ENCODE measurements around the gene KIF6.
A peak's percentile ranks its signal among the peaks of the same experiment; 100 is the strongest.

KIF6 gene

GRCh38 chr6:39303425-39304153, 421.6 kb downstream of the KIF6 start:
- no peaks in the 10 kb centered on the region for H3K36me3 ChIP-seq (ENCODE audit: control insufficient read depth, insufficient read depth, low read length)
- peaks cover 3% of the 10 kb centered on the region for H3K27me3 ChIP-seq (ENCODE audit: control insufficient read depth, insufficient read depth, low read length)
- no peak overlapping the region for H3K4me3 ChIP-seq (ENCODE audit: low read length)
- H3K4me1 ChIP-seq (ENCODE audit: control insufficient read depth, insufficient read depth, low read length): no peaks in the 10 kb centered on the region
- no peak overlapping the region for H3K27ac ChIP-seq (ENCODE audit: low read depth, low read length)
- no peak overlapping the region for H3K9ac ChIP-seq (ENCODE audit: low read length)

DNA sequence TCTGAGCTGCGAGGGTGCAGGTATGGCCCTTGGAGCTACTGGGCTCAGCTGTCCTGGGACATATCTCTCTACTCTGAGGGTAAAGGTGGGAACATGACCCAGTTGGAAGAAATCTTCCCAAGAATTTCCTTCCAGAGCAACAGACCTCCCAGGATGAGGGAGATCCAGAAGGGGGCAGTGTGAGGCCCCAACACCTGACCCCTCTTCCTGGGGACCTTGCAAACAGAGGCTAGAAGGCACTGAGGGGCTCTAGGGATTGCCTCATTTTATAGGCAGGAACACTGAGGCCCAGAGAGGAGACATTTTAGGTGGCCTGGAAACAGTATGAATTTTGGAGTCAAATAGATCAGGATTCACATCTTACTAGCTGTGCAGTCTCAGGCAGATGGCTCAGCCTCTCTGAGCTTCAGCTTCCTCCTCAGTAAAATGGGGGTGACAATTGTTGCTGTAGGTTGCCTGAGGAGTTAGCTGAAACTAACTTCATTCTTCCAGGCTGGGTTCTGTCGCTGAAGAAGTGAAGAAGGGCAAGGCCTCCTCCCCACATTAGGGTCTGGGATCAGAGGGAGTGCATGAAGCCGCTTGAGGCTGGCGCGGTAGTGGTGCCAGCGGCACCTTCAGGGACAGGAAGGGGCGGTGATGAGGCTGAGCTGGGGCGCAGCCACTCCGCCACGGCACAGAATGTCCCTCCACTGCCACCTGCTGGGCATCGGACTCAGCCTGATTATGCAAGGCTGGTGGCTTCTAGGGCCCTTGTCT, 422.4 kb downstream of the KIF6 start:
- Histone ChIP-seq H3K27me3 (ENCODE audit: control insufficient read depth, insufficient read depth, low read length) (peaks cover 3% of the 10 kb centered on the region), H3K9ac (ENCODE audit: low read length) (no peak overlapping the region), H3K27ac (ENCODE audit: low read depth, low read length) (no peak overlapping the region), H3K4me3 (ENCODE audit: low read length) (peak overlapping the region; percentile 50), H3K36me3 (ENCODE audit: control insufficient read depth, insufficient read depth, low read length) (no peaks in the 10 kb centered on the region), H3K4me1 (ENCODE audit: control insufficient read depth, insufficient read depth, low read length) (no peaks in the 10 kb centered on the region)

- Histone ChIP-seq H3K4me1 (ENCODE audit: control insufficient read depth, insufficient read depth, low read length) (no peaks in the 10 kb centered on the region), H3K9ac (ENCODE audit: low read length) (no peak overlapping the region), H3K4me3 (ENCODE audit: low read length) (no peak overlapping the region), H3K27ac (ENCODE audit: low read depth, low read length) (no peak overlapping the region), H3K27me3 (ENCODE audit: control insufficient read depth, insufficient read depth, low read length) (peaks cover 3% of the 10 kb centered on the region), H3K36me3 (ENCODE audit: control insufficient read depth, insufficient read depth, low read length) (no peaks in the 10 kb centered on the region)
These were observed 423.2 kb downstream of the KIF6 start for GRCh38 chr6:39302011-39302410.

DNA sequence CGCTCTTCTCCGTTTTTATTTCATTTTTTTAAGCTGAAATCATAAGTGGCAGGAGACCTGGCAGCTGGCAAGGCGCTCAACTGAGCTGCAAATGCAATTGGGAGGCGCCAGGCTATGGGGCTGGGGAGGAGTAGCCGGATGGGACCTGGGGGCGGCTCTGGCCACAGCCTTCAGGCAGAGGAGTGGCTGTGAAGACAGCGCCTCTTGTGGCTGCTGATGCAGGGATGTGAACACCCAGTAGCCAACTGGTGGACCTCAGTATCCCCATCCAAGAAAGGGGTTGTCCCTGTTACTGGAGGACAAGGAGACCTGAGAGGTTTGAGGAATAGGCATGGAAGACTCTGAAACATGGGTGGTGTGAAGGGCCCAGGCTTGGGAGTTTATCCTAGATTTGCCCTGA, 423.6 kb downstream of the KIF6 start:
- H3K27ac ChIP-seq (ENCODE audit: low read depth, low read length): no peak overlapping the region
- no peak overlapping the region for H3K9ac ChIP-seq (ENCODE audit: low read length)
- H3K4me1 ChIP-seq (ENCODE audit: control insufficient read depth, insufficient read depth, low read length): no peaks in the 10 kb centered on the region

GRCh38 chr6:39300739-39301138, 424.5 kb downstream of the KIF6 start:
- peaks cover 3% of the 10 kb centered on the region for H3K27me3 ChIP-seq (ENCODE audit: control insufficient read depth, insufficient read depth, low read length)
- H3K4me3 ChIP-seq (ENCODE audit: low read length): no peak overlapping the region
- no peak overlapping the region for H3K27ac ChIP-seq (ENCODE audit: low read depth, low read length)
- no peak overlapping the region for H3K9ac ChIP-seq (ENCODE audit: low read length)
- no peaks in the 10 kb centered on the region for H3K4me1 ChIP-seq (ENCODE audit: control insufficient read depth, insufficient read depth, low read length)
- no peaks in the 10 kb centered on the region for H3K36me3 ChIP-seq (ENCODE audit: control insufficient read depth, insufficient read depth, low read length)

More for the DNA sequence above, 423.6 kb downstream of the KIF6 start:
- Histone ChIP-seq H3K27me3 (ENCODE audit: control insufficient read depth, insufficient read depth, low read length) (peaks cover 3% of the 10 kb centered on the region), H3K4me3 (ENCODE audit: low read length) (no peak overlapping the region), H3K36me3 (ENCODE audit: control insufficient read depth, insufficient read depth, low read length) (no peaks in the 10 kb centered on the region)

DNA sequence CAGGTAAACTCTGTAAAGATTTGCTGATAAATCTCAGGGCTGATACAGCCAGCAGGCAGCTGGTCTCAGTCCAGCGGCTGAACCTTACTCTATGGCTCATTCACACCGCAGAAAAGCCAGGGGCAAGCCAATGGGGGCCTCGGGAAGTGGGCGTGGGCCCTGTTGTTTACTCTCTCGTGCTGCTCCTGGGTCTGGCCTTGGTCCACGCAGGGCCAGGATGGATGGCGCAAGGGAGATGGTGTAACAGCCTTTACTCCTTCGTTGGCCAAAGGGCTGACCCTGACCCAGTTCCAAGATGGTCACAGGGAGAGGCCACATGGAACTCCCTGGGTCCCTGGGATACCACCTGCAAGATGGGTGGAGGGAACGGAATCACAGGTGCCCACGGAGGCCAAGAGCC, 427.1 kb downstream of the KIF6 start:
- peaks cover 3% of the 10 kb centered on the region for H3K27me3 ChIP-seq (ENCODE audit: control insufficient read depth, insufficient read depth, low read length)
- no peak overlapping the region for H3K4me3 ChIP-seq (ENCODE audit: low read length)
- H3K4me1 ChIP-seq (ENCODE audit: control insufficient read depth, insufficient read depth, low read length): no peaks in the 10 kb centered on the region
- H3K9ac ChIP-seq (ENCODE audit: low read length): no peak overlapping the region
- no peak overlapping the region for H3K27ac ChIP-seq (ENCODE audit: low read depth, low read length)
- no peaks in the 10 kb centered on the region for H3K36me3 ChIP-seq (ENCODE audit: control insufficient read depth, insufficient read depth, low read length)

- Histone ChIP-seq H3K36me3 (ENCODE audit: control insufficient read depth, insufficient read depth, low read length) (no peaks in the 10 kb centered on the region), H3K27ac (ENCODE audit: low read depth, low read length) (no peak overlapping the region), H3K4me1 (ENCODE audit: control insufficient read depth, insufficient read depth, low read length) (no peaks in the 10 kb centered on the region), H3K27me3 (ENCODE audit: control insufficient read depth, insufficient read depth, low read length) (no peaks in the 10 kb centered on the region), H3K4me3 (ENCODE audit: low read length) (no peak overlapping the region), H3K9ac (ENCODE audit: low read length) (no peak overlapping the region)
These were observed 428.2 kb downstream of the KIF6 start for GRCh38 chr6:39296745-39297640.

GRCh38 chr6:39295611-39296011, 429.6 kb downstream of the KIF6 start:
- Histone ChIP-seq H3K4me3 (ENCODE audit: low read length) (no peak overlapping the region), H3K36me3 (ENCODE audit: control insufficient read depth, insufficient read depth, low read length) (no peaks in the 10 kb centered on the region), H3K4me1 (ENCODE audit: control insufficient read depth, insufficient read depth, low read length) (no peaks in the 10 kb centered on the region), H3K9ac (ENCODE audit: low read length) (no peak overlapping the region), H3K27ac (ENCODE audit: low read depth, low read length) (no peak overlapping the region), H3K27me3 (ENCODE audit: control insufficient read depth, insufficient read depth, low read length) (no peaks in the 10 kb centered on the region)

DNA sequence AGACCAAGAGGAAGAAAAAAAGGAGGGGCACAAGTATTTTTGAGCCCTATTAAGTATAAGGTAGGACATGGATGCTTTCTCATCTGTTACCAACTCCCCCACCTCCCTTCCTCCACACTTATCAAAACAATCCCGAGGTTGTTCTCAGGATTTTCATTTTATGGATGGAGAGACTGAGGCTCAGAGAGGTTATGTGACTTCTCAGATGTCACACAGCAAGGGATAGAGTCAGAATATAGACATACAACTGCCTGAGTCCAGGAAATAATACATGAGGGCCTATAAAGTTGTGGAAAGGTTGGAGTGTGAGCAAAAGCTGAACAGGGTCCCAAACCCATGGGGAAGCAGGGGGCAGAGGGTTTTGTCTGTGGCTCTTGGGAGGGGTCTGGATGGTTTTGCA, 430.3 kb downstream of the KIF6 start:
- no peak overlapping the region for H3K4me3 ChIP-seq (ENCODE audit: low read length)
- no peaks in the 10 kb centered on the region for H3K4me1 ChIP-seq (ENCODE audit: control insufficient read depth, insufficient read depth, low read length)
- H3K27me3 ChIP-seq (ENCODE audit: control insufficient read depth, insufficient read depth, low read length): no peaks in the 10 kb centered on the region
- H3K36me3 ChIP-seq (ENCODE audit: control insufficient read depth, insufficient read depth, low read length): no peaks in the 10 kb centered on the region
- H3K27ac ChIP-seq (ENCODE audit: low read depth, low read length): no peak overlapping the region
- H3K9ac ChIP-seq (ENCODE audit: low read length): no peak overlapping the region

DNA sequence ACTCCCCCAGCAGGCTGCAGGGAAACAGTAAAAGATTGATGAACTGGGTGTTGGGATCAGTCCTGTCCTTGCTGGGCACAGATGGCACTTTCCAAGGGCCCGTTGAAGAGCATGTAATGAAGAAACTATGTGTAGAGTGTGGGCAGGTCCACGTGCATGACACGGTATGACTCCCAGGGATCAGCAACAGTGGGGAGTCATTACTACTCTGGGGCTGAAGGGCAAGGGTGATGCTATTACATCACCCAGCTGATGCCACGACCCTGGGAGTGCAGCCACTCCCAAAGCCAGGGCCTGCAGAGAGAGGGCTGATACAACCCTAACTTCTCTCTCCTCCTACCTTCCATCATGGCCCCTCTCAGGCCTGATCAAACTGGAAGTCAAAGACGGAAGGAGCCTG, 431.1 kb downstream of the KIF6 start:
- Histone ChIP-seq H3K4me3 (ENCODE audit: low read length) (no peak overlapping the region), H3K9ac (ENCODE audit: low read length) (no peak overlapping the region), H3K36me3 (ENCODE audit: control insufficient read depth, insufficient read depth, low read length) (no peaks in the 10 kb centered on the region), H3K27ac (ENCODE audit: low read depth, low read length) (no peak overlapping the region), H3K27me3 (ENCODE audit: control insufficient read depth, insufficient read depth, low read length) (no peaks in the 10 kb centered on the region), H3K4me1 (ENCODE audit: control insufficient read depth, insufficient read depth, low read length) (no peaks in the 10 kb centered on the region)

DNA sequence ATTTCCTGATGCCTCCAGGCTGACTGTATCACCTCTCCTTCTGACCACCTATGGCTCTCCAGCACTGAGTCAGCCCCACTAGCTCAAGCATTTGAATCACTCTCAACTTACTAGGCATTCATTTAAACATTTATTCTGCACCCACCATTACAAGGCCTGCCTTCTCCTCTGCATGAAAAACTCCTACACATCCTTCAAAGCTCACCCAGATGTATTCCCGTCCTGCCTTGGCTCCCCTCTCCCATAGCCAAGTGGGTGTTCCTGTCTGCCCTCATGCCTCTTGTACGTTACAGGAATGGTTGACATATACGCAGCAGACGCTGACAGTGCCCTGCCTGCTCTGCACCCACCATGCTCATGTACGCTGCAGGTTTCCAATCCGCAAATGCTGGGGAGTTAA, 432.6 kb downstream of the KIF6 start:
- H3K27ac ChIP-seq (ENCODE audit: low read depth, low read length): no peak overlapping the region
- no peaks in the 10 kb centered on the region for H3K36me3 ChIP-seq (ENCODE audit: control insufficient read depth, insufficient read depth, low read length)
- no peaks in the 10 kb centered on the region for H3K27me3 ChIP-seq (ENCODE audit: control insufficient read depth, insufficient read depth, low read length)
- no peak overlapping the region for H3K9ac ChIP-seq (ENCODE audit: low read length)
- no peaks in the 10 kb centered on the region for H3K4me1 ChIP-seq (ENCODE audit: control insufficient read depth, insufficient read depth, low read length)
- H3K4me3 ChIP-seq (ENCODE audit: low read length): no peak overlapping the region

GRCh38 chr6:39289490-39289889, 435.7 kb downstream of the KIF6 start:
- Histone ChIP-seq H3K4me3 (ENCODE audit: low read length) (no peak overlapping the region), H3K36me3 (ENCODE audit: control insufficient read depth, insufficient read depth, low read length) (no peaks in the 10 kb centered on the region), H3K4me1 (ENCODE audit: control insufficient read depth, insufficient read depth, low read length) (no peaks in the 10 kb centered on the region), H3K27me3 (ENCODE audit: control insufficient read depth, insufficient read depth, low read length) (no peaks in the 10 kb centered on the region), H3K27ac (ENCODE audit: low read depth, low read length) (no peak overlapping the region), H3K9ac (ENCODE audit: low read length) (no peak overlapping the region)
